COLO668 (cell line): ENCODE measurements around the gene REV1.
"Not testable (repeated sequence)": the region's sequence is repeated elsewhere in the genome, so short reads cannot be mapped to it uniquely, and the experiment has no call there.

Experiments
- DNase-seq: peaks from one replicate; lab custom pipeline; 2025; ENCODE audit not compliant: unreplicated experiment; lab: John Stamatoyannopoulos, UW

REV1 gene

DNA sequence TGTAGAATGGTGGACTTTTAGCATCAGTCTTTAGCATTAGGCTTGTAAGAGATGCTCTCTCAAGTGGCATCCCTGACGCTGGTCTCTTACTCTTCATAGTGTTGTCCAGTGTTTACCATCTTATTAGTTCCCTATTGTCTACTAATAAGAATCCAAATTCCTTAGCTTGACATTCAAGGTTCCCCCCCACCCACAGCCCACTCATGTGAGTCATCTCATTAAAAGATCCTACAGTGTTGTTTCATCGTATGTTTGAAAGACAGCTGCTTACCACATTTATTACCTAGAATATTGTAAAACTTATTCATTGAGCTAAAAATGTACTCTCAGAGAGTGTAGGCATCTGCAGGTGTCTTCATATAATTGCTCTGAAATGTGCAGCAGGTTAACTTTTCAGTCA lies 124.2 kb downstream of the REV1 start:
- no peak for DNase-seq

DNA sequence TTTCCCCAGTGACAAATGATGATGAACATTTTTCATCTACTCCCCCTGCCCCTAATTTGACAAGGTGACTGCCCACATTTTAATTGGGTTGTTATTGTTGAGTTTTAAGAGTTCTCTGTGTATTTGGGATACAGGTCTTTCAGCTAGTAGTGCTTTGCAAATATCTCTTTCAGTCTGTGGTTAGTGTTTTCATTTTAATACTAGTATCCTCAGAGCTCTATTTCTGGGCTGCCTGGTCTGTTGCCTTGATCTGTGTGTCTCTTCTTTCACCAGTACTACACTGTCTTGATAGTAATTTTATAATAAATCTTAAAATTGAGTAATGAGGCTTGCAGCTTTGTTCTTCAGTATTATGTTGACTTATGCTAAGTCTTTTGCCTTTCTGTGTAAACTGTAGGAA lies 133.0 kb downstream of the REV1 start:
- DNase-seq: no peak

DNA sequence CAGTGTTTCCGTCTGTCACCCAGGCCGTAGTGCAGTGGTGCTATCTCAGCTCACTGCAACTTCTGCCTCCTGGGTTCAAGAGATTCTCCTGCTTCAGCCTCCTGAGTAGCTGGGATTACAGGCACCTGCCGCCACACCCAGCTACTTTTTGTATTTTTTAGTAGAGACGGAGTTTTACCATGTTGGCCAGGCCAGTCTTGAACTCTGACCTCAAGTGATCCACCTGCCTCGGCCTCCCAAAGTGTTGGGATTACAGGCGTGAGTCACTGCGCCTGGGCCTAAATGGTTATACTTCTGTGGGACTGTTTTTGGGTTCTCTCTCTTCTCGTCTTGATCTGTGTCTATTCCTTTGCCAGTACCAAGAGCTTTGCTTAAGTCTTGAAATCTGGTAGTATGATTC lies 135.0 kb downstream of the REV1 start:
- DNase-seq: not testable (repeated sequence)

DNA sequence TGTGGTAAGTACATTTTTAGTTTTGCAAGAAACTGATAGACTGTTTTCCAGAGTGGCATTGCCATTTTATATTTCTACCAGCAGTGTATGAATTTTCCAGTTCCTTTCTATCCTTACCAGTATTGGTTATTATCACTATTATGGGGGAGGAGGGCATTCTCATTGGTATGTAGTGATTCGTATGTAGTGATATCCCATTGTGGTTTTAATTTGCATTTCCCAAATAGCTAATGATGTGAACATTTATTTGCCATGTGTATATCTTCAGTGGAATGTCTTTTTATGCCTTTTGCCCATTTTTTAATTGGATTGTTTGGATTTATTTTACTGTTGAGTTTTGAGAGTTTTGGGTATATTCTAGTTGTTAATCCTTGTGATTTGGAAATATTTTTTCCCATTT lies 135.7 kb downstream of the REV1 start:
- no peak for DNase-seq
